Nasal cavity respiratory epithelium epithelial cell of viscerocranial mucosa (primary cell): ENCODE data around the gene PSG3. TPM values are rescaled to one million over a fixed set of nuclear protein-coding genes. Genes with fewer than 3 reads are reported as not detected.

ENCODE experiments used
- total RNA-seq: library from RNA; depleted of rRNA; stranded (reverse); fragments of >200 nt; gene quantifications from 2 replicates; pipeline ENCODE4 v1.2.3, GENCODE V29; 2014

PSG3 gene
- not detected in 2 replicates for total RNA-seq

GRCh38 chr19:42740381-42740780, at the start of gene PSG3:
Gene PSG3 (minus strand): TSS chr19:42740481. CDS start chr19:42740384, 97 bp downstream.

Other genes starting within 250 kb of the PSG3 start
- 1.4 and 6.3 TPM in 2 replicates for gene CEACAM1, start 212.0 kb downstream of the PSG3 start, total RNA-seq
- not detected in 2 replicates for gene CEACAM8, start 145.6 kb downstream of the PSG3 start, total RNA-seq
- gene PSG8, start 25.2 kb upstream of the PSG3 start, total RNA-seq: not detected in 2 replicates
- not detected in 2 replicates for gene PSG1, start 139.2 kb upstream of the PSG3 start, total RNA-seq
- gene PSG6, start 177.4 kb upstream of the PSG3 start, total RNA-seq: not detected in 2 replicates
- not detected in 2 replicates for gene PSG7, start 196.7 kb upstream of the PSG3 start, total RNA-seq